RWPE1 (cell line): ENCODE measurements around the gene KL.
A peak's percentile ranks its signal among the peaks of the same experiment; 100 is the strongest.

ENCODE experiments used
- CTCF ChIA-PET: fragments of 350-600 bp; sonication (Branson Sonifier 250); formaldehyde crosslinking; extraction: SDS; loops from one replicate; lab custom pipeline; 2021; lab: Yijun Ruan, JAX
- POLR2A ChIA-PET: fragments of 400-600 bp; formaldehyde crosslinking; extraction: SDS; loops from one replicate; lab custom pipeline; 2020; ENCODE audit warnings: antibody characterized with exemption; ENCODE audit not compliant: low non-redundant PET; lab: Yijun Ruan, JAX
- DNase-seq: peaks from one replicate; pipeline ENCODE4 v3.0.0; 2012; ENCODE audit warnings: low spot score
- H3K27ac ChIP-seq: fragments of 450-650 bp; 2 replicates; pipeline ENCODE4 v1.5.1; 2017
- CTCF ChIP-seq: fragments of 450-650 bp; conservative IDR thresholded peaks from 2 replicates; pipeline ENCODE4 v1.5.1; 2017; ENCODE audit warnings: low read depth, mild to moderate bottlenecking

The KL gene

GRCh38 chr13:33079960-33080359, 63.7 kb downstream of the KL start:
- ChIA-PET CTCF (no interaction called here), POLR2A (no interaction called here)
- no peak overlapping the region for H3K27ac ChIP-seq
- no peak for DNase-seq
- TF ChIP-seq CTCF = no peak

- POLR2A ChIA-PET = no interaction called here
- no peak overlapping the region for H3K27ac ChIP-seq
- CTCF ChIA-PET = no interaction called here
- TF ChIP-seq CTCF = no peak
- DNase-seq = no peak
Measured at GRCh38 chr13:33080972-33081590, 64.9 kb downstream of the KL start.

- no peak for TF ChIP-seq CTCF
- ChIA-PET POLR2A (no interaction called here), CTCF (no interaction called here)
- no peak for DNase-seq
- no peak overlapping the region for H3K27ac ChIP-seq
Measured at GRCh38 chr13:33081666-33082065, 65.4 kb downstream of the KL start.

- DNase-seq = no peak
- no peak overlapping the region for H3K27ac ChIP-seq
- TF ChIP-seq CTCF = no peak
- ChIA-PET CTCF (no interaction called here), POLR2A (no interaction called here)
Measured at GRCh38 chr13:33083054-33083453, 66.8 kb downstream of the KL start.

GRCh38 chr13:33087091-33087490, 70.9 kb downstream of the KL start:
- TF ChIP-seq CTCF = no peak
- ChIA-PET POLR2A (no interaction called here), CTCF (interaction anchor here (0.7 kb wide), 1 partner anchor 67 kb away, joined by 3 read pairs; no protein-coding TSS in a partner anchor)
- H3K27ac ChIP-seq = no peak overlapping the region
- no peak for DNase-seq

GRCh38 chr13:33087790-33088189, 71.6 kb downstream of the KL start:
- TF ChIP-seq CTCF = no peak
- CTCF ChIA-PET = interaction anchor here (0.7 kb wide), 1 partner anchor 66 kb away, joined by 3 read pairs; no protein-coding TSS in a partner anchor
- POLR2A ChIA-PET = no interaction called here
- no peak overlapping the region for H3K27ac ChIP-seq
- DNase-seq = peak; percentile 5
